C4-2B (cell line): ENCODE results near the gene SYT14.

ENCODE experiments used
- ZFX ChIP-seq: fragments of 450-650 bp; IDR thresholded peaks from 2 replicates; pipeline ENCODE4 v1.6.1; 2017
- TF ChIP-seq, protein P1 (sequence below): fragments of 450-650 bp; conservative IDR thresholded peaks from 2 replicates; pipeline ENCODE4 v1.5.1; 2017; ENCODE audit warnings: mild to moderate bottlenecking

DNA sequence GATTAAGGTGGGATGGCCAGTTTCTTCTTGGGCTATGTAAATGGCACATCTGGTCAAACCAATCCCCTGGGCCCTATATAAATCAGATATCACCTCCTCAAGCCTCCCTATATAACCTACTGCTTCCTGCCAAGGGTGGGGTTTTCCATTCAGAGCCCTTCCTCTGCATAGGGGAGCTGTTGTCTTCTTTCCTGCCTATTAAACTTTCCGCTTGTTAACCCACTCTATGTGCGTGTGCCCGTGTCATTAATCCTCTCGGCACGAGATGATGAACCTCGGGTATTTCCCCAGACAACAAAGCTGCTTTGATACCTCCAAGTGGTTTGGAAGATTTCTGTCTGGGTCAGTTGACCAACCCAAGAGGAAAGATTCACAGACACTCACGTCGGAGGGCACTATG lies 275.3 kb downstream of the SYT14 start:
- TF ChIP-seq, protein P1, sequence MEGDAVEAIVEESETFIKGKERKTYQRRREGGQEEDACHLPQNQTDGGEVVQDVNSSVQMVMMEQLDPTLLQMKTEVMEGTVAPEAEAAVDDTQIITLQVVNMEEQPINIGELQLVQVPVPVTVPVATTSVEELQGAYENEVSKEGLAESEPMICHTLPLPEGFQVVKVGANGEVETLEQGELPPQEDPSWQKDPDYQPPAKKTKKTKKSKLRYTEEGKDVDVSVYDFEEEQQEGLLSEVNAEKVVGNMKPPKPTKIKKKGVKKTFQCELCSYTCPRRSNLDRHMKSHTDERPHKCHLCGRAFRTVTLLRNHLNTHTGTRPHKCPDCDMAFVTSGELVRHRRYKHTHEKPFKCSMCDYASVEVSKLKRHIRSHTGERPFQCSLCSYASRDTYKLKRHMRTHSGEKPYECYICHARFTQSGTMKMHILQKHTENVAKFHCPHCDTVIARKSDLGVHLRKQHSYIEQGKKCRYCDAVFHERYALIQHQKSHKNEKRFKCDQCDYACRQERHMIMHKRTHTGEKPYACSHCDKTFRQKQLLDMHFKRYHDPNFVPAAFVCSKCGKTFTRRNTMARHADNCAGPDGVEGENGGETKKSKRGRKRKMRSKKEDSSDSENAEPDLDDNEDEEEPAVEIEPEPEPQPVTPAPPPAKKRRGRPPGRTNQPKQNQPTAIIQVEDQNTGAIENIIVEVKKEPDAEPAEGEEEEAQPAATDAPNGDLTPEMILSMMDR, result no peak
- TF ChIP-seq ZFX, result no peak
